B cell (primary cell): ENCODE measurements around the gene STAG1. TPM values are rescaled to one million over a fixed set of nuclear protein-coding genes. Genes with fewer than 3 reads are reported as not detected.

ENCODE experiments used
- ATAC-seq: fragments of 200-7000 bp; cut with Tn5 transposase; one replicate; pipeline ENCODE4 v1.10.0; 2021; ENCODE audit warnings: low read depth, mild to moderate bottlenecking, moderate number of reproducible peaks, moderate library complexity
- CTCF ChIA-PET: fragments of 350-600 bp; sonication (Branson Sonifier 250); formaldehyde crosslinking; loops from one replicate; lab custom pipeline; 2021; ENCODE audit warnings: antibody characterized with exemption, inconsistent platforms; lab: Charles Lee
- POLR2A ChIA-PET: fragments of 350-600 bp; sonication (Branson Sonifier 250); formaldehyde crosslinking; loops from one replicate; lab custom pipeline; 2021; ENCODE audit warnings: antibody characterized with exemption; lab: Charles Lee
- DNase-seq: peaks from one replicate; pipeline ENCODE4 v3.0.0; 2013
- H2AFZ ChIP-seq: 2 replicates; pipeline ENCODE4 v1.6.1; 2012; ENCODE audit warnings: mild to moderate bottlenecking, low read depth, low read length; ENCODE audit not compliant: insufficient read depth, poor library complexity, severe bottlenecking
- H3K27ac ChIP-seq, 2 donors: 1 replicate in 1 of 2; 2 replicates in 1 of 2; pipeline ENCODE4 v1.5.1; 2012 to 2013; ENCODE audit warnings: low read length in 2 of 2, mild to moderate bottlenecking in 2 of 2, moderate library complexity in 1 of 2
- H3K27me3 ChIP-seq, 4 experiments: fragments of 200-600 bp in 1 of 4; sonication (generic) in 1 of 4; replicated peaks in 1 of 4; 1 replicate in 2 of 4; 2 replicates in 2 of 4; pipeline versions ENCODE4 v1.6.1 to v1.7.0; 2013 to 2016; ENCODE audit warnings: low read length in 3 of 4, mild to moderate bottlenecking in 2 of 4, mixed read lengths in 1 of 4, moderate library complexity in 1 of 4; ENCODE audit not compliant: insufficient read depth in 4 of 4, control insufficient read depth in 3 of 4; ENCODE audit errors: control extremely low read depth in 1 of 4
- H3K36me3 ChIP-seq, 2 experiments: replicated peaks in 1 of 2; 1 replicate in 1 of 2; 2 replicates in 1 of 2; pipeline versions ENCODE4 v1.6.1 to v1.7.1; 2013; ENCODE audit warnings: low read length in 1 of 2; ENCODE audit not compliant: insufficient read depth in 2 of 2, control insufficient read depth in 1 of 2; ENCODE audit errors: control extremely low read depth in 1 of 2, extremely low read depth in 1 of 2
- H3K4me1 ChIP-seq, 2 donors: fragments of 200-600 bp in 1 of 2; sonication (generic) in 1 of 2; 1 replicate in 1 of 2; 2 replicates in 1 of 2; pipeline versions ENCODE4 v1.5.1 to v1.6.1; 2013 to 2017; ENCODE audit warnings: low read length in 2 of 2; ENCODE audit not compliant: control insufficient read depth in 2 of 2, insufficient read depth in 2 of 2
- H3K4me2 ChIP-seq: replicated peaks from 2 replicates; pipeline ENCODE3; 2012; ENCODE audit warnings: mild to moderate bottlenecking, low read depth, low read length; ENCODE audit not compliant: poor library complexity, severe bottlenecking
- H3K4me3 ChIP-seq, 5 experiments: fragments of 200-600 bp in 1 of 5; sonication (generic) in 1 of 5; 1 replicate in 3 of 5; 2 replicates in 2 of 5; pipeline versions ENCODE4 v1.5.1 to v1.7.0; 2011 to 2016; ENCODE audit warnings: low read length in 4 of 5, mild to moderate bottlenecking in 4 of 5, low read depth in 2 of 5, control low read depth in 1 of 5, moderate library complexity in 1 of 5; ENCODE audit not compliant: insufficient read depth in 1 of 5; ENCODE audit errors: control extremely low read depth in 1 of 5, extremely low read depth in 1 of 5
- H3K79me2 ChIP-seq: fragments of 200-600 bp; sonication (generic); one replicate; pipeline ENCODE4 v1.6.0; 2016; ENCODE audit warnings: low read length; ENCODE audit not compliant: control insufficient read depth, insufficient read depth
- H3K9ac ChIP-seq: fragments of 200-600 bp; sonication (generic); 2 replicates; pipeline ENCODE4 v1.6.1; 2017; ENCODE audit warnings: mild to moderate bottlenecking, low read length, moderate library complexity
- H3K9me3 ChIP-seq, 3 donors: one replicate each; pipeline versions ENCODE4 v1.6.1 to v1.7.1; 2013; ENCODE audit warnings: low read length in 2 of 3; ENCODE audit not compliant: control insufficient read depth in 2 of 3, insufficient read depth in 1 of 3; ENCODE audit errors: control extremely low read depth in 1 of 3
- H4K20me1 ChIP-seq: 2 replicates; pipeline ENCODE4 v1.6.0; 2012; ENCODE audit warnings: mild to moderate bottlenecking, low read length; ENCODE audit not compliant: insufficient read depth, control insufficient read depth, poor library complexity, severe bottlenecking
- H3K27ac Mint-ChIP-seq: one replicate; pipeline ENCODE4 v1.8.0; 2021; ENCODE audit warnings: mixed read lengths
- H3K27me3 Mint-ChIP-seq: one replicate; pipeline ENCODE4 v1.8.0; 2021; ENCODE audit warnings: mixed read lengths
- H3K4me1 Mint-ChIP-seq: one replicate; pipeline ENCODE4 v1.8.0; 2021; ENCODE audit warnings: mixed read lengths
- H3K4me3 Mint-ChIP-seq: one replicate; pipeline ENCODE4 v1.8.0; 2021; ENCODE audit warnings: mixed read lengths
- H3K9me3 Mint-ChIP-seq: one replicate; pipeline ENCODE4 v1.8.0; 2022; ENCODE audit warnings: mixed read lengths; ENCODE audit not compliant: insufficient read depth
- EZH2 ChIP-seq: IDR thresholded peaks from 2 replicates; pipeline ENCODE4 v1.6.1; 2012; ENCODE audit warnings: borderline replicate concordance, low read depth, mild to moderate bottlenecking, moderate library complexity, low read length; ENCODE audit not compliant: insufficient read depth, poor library complexity, severe bottlenecking
- WGBS: methylation state at CpG from one replicate; pipeline ENCODE4 v1.1.5; 2013; ENCODE audit warnings: missing lambda C conversion rate; ENCODE audit not compliant: insufficient coverage; 5-methylcytosine and 5-hydroxymethylcytosine counted together
- intact Hi-C: fragments of 100-400 bp; cut with micrococcal nuclease; formaldehyde crosslinking; loops from one replicate; pipeline ENCODE4 v1.10.0; 2022
- polyA plus RNA-seq: library from polyadenylated mRNA; depleted of rRNA; stranded (reverse); fragments of >200 nt; gene quantifications from 2 replicates; pipeline ENCODE4 v1.2.3, GENCODE V29; 2012
- total RNA-seq, 2 donors: library from RNA; stranded (reverse); fragments of 120-200 nt in 1 of 2; gene quantifications; 1 replicate in 1 of 2; 2 replicates in 1 of 2; pipeline versions ENCODE4 v1.2.3 to v1.2.4, GENCODE V29; 2013 to 2022
- TF ChIP-seq, protein P1 (sequence below): fragments of 200-600 bp; IDR thresholded peaks from one replicate; pipeline ENCODE4 v1.8.0; 2022; ENCODE audit warnings: antibody characterized with exemption, mild to moderate bottlenecking

STAG1 gene
- total and polyA plus RNA-seq, 2 donors (not counting 1 experiment from before 2014, with no cell fraction given) = 9.2 to 77.0 TPM

DNA sequence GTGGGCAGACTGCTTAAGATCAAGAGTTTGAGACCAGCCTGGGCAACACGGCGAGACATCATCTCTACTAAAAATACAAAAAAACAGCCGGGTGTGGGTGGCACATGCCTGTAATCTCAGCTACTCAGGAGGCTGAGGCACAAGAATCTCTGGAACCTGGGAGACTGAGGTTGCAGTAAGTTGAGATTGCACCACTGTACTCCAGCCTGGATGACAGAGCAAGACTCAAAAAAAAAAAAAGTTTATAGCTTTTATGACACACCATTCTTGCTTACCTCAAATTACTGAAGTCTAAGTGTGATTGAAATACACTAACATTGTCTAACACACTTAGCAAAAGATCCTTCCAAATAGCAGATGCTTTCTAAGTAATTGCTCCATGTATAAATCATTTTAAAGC is 207.6 kb downstream of the STAG1 start:
- H3K27me3 ChIP-seq = no peaks in the 10 kb centered on the region
- Mint-ChIP-seq H3K27me3 (no peaks in the 10 kb centered on the region), H3K27ac (no peak overlapping the region), H3K4me3 (no peak overlapping the region), H3K9me3 (no peaks in the 10 kb centered on the region), H3K4me1 (peaks cover 17% of the 10 kb centered on the region)
- no peak overlapping the region for H3K4me3 ChIP-seq
- H3K9me3 ChIP-seq = no peaks in the 10 kb centered on the region
- no peak overlapping the region for H3K9ac ChIP-seq
- H3K27ac ChIP-seq = no peak overlapping the region
- no peak for TF ChIP-seq EZH2
- TF ChIP-seq, protein P1, sequence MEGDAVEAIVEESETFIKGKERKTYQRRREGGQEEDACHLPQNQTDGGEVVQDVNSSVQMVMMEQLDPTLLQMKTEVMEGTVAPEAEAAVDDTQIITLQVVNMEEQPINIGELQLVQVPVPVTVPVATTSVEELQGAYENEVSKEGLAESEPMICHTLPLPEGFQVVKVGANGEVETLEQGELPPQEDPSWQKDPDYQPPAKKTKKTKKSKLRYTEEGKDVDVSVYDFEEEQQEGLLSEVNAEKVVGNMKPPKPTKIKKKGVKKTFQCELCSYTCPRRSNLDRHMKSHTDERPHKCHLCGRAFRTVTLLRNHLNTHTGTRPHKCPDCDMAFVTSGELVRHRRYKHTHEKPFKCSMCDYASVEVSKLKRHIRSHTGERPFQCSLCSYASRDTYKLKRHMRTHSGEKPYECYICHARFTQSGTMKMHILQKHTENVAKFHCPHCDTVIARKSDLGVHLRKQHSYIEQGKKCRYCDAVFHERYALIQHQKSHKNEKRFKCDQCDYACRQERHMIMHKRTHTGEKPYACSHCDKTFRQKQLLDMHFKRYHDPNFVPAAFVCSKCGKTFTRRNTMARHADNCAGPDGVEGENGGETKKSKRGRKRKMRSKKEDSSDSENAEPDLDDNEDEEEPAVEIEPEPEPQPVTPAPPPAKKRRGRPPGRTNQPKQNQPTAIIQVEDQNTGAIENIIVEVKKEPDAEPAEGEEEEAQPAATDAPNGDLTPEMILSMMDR = no peak
- CTCF ChIA-PET = no interaction called here
- H3K4me1 ChIP-seq = peaks cover 3 to 8% of the 10 kb centered on the region in 2 donors
- H4K20me1 ChIP-seq = no peaks in the 10 kb centered on the region
- H2AFZ ChIP-seq = no peak overlapping the region
- H3K36me3 ChIP-seq = no peaks in the 10 kb centered on the region
- WGBS = no CpG with 5 or more reads among the region's 3 CpGs
- POLR2A ChIA-PET = no interaction called here
- H3K79me2 ChIP-seq = no peaks in the 10 kb centered on the region
- ATAC-seq = no peak
- no peak for DNase-seq
- intact Hi-C loops = no loop called here
- H3K4me2 ChIP-seq = no peak overlapping the region

DNA sequence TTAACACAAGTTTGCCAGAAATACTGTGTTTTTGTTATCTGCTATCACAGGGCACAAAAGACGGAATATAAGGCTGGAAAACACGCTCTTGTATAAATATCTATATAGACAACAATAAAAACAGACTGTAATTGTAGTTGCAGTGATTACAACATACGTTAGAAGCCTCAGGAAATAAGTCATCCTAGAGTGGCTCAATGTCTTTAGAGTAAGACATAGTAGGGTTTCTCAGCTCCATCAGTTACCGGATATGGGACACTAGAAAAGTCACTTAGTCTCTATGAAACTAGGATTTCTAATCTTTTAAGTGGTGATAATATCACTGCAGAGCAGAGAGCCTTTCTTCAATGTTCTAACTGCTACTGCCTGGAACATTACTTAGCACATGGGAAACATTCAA is 208.8 kb downstream of the STAG1 start:
- Histone ChIP-seq H3K9ac (no peak overlapping the region), H2AFZ (no peak overlapping the region), H3K9me3 (no peaks in the 10 kb centered on the region), H3K36me3 (no peaks in the 10 kb centered on the region), H3K27me3 (no peaks in the 10 kb centered on the region), H3K27ac (no peak overlapping the region), H3K4me3 (no peak overlapping the region), H3K4me2 (no peak overlapping the region), H3K79me2 (no peaks in the 10 kb centered on the region), H4K20me1 (no peaks in the 10 kb centered on the region), H3K4me1 (peaks cover 3 to 8% of the 10 kb centered on the region in 2 donors)
- ATAC-seq = no peak
- Mint-ChIP-seq H3K27me3 (no peaks in the 10 kb centered on the region), H3K27ac (no peak overlapping the region), H3K4me1 (peaks cover 12% of the 10 kb centered on the region), H3K9me3 (no peaks in the 10 kb centered on the region), H3K4me3 (no peak overlapping the region)
- no CpG with 5 or more reads among the region's 4 CpGs for WGBS
- POLR2A ChIA-PET = no interaction called here
- CTCF ChIA-PET = no interaction called here
- no peak for DNase-seq
- intact Hi-C loops = no loop called here
- TF ChIP-seq, protein P1 = no peak
- no peak for TF ChIP-seq EZH2
